Measurements from ENCODE around the gene CELF3. TPM values are rescaled to one million over a fixed set of nuclear protein-coding genes. Genes with fewer than 3 reads are reported as not detected.

CELF3 gene
- polyA plus RNA-seq, 3 donors, result not detected

- no peak for TF ChIP-seq CTCF (IDR thresholded peaks at IDR 0.05)
- 22% methylated on average over 3 of the region's 3 CpGs for WGBS (ENCODE audit: insufficient coverage)
- intact Hi-C loops (cut with micrococcal nuclease), result no loop called here
These were observed 61.2 kb downstream of the CELF3 start for GRCh38 chr1:151655371-151655770.

GRCh38 chr1:151653397-151653796 lies 63.2 kb downstream of the CELF3 start:
- H3K4me1 Mint-ChIP-seq, result peaks cover 46% of the 10 kb centered on the region
- H2AFZ ChIP-seq (ENCODE audit: insufficient read depth, low read depth, low read length, poor library complexity, severe bottlenecking), result peak overlapping the region; percentile 23
- peak; percentile 32 to 78 (median 71) for DNase-seq
- no peak overlapping the region for H3K9ac ChIP-seq (ENCODE audit: insufficient read depth, low read length, poor library complexity, severe bottlenecking)
- peak overlapping the region in 1 of 2 donors; percentile 66 for H3K4me3 Mint-ChIP-seq
- intact Hi-C loops (cut with micrococcal nuclease), result no loop called here
- no peak for TF ChIP-seq CTCF (IDR thresholded peaks at IDR 0.05)
- peaks cover 75% of the 10 kb centered on the region for H3K79me2 ChIP-seq (ENCODE audit: insufficient read depth, low read length)
- H3K27me3 Mint-ChIP-seq (ENCODE audit: low read depth in 3 of 3), result no peaks in the 10 kb centered on the region
- H3K27ac Mint-ChIP-seq, result peak overlapping the region; percentile 90 to 96 (median 94)
- no peaks in the 10 kb centered on the region for H3K27me3 ChIP-seq (ENCODE audit: control insufficient read depth in 2 of 2, insufficient read depth in 2 of 2, low read length in 2 of 2)
- peaks cover 15 to 27% of the 10 kb centered on the region in 2 donors for H3K36me3 ChIP-seq (replicated peaks in 1 of 2; ENCODE audit: control insufficient read depth in 1 of 2, insufficient read depth in 2 of 2, low read length in 2 of 2)
- H3K9me3 Mint-ChIP-seq, result peaks cover 0 to 2% (median 0%) of the 10 kb centered on the region in 7 donors
- H4K20me1 ChIP-seq (ENCODE audit: insufficient read depth, low read length), result no peaks in the 10 kb centered on the region
- H3K27ac ChIP-seq (ENCODE audit: low read depth in 1 of 2, low read length in 2 of 2), result peak overlapping the region; percentile 84 to 86
- H3K4me1 ChIP-seq (ENCODE audit: control insufficient read depth in 1 of 2, insufficient read depth in 2 of 2, low read length in 2 of 2), result peaks cover 41 to 44% of the 10 kb centered on the region in 2 donors
- no CpG with 5 or more reads among the region's 1 CpG for WGBS (ENCODE audit: insufficient coverage)
- H3K9me3 ChIP-seq (replicated peaks in 1 of 2; ENCODE audit: control insufficient read depth in 1 of 2, insufficient read depth in 1 of 2, low read length in 2 of 2), result no peaks in the 10 kb centered on the region
- H3K4me2 ChIP-seq (replicated peaks; ENCODE audit: extremely low read depth, low read length, poor library complexity, severe bottlenecking), result peak overlapping the region; percentile 72
- peaks cover 20 to 49% of the 10 kb centered on the region in 2 donors for H3K36me3 Mint-ChIP-seq
- H3K4me3 ChIP-seq (replicated peaks in 1 of 3; ENCODE audit: low read depth in 2 of 3, low read length in 3 of 3), result peak overlapping the region in 1 of 3 experiments; percentile 57

More at GRCh38 chr1:151655371-151655770, 61.2 kb downstream of the CELF3 start:
- Mint-ChIP-seq H3K36me3 (peaks cover 36 to 53% of the 10 kb centered on the region in 2 donors), H3K27me3 (ENCODE audit: low read depth in 3 of 3) (no peaks in the 10 kb centered on the region), H3K4me3 (peak overlapping the region; percentile 17 to 67), H3K9me3 (peaks cover 0 to 2% (median 0%) of the 10 kb centered on the region in 7 donors), H3K27ac (peak overlapping the region; percentile 72 to 96 (median 93)), H3K4me1 (peaks cover 52% of the 10 kb centered on the region)
- H4K20me1 ChIP-seq (ENCODE audit: insufficient read depth, low read length), result no peaks in the 10 kb centered on the region
- H3K9ac ChIP-seq (ENCODE audit: insufficient read depth, low read length, poor library complexity, severe bottlenecking), result peak overlapping the region; percentile 19
- no peaks in the 10 kb centered on the region for H3K9me3 ChIP-seq (replicated peaks in 1 of 2; ENCODE audit: control insufficient read depth in 1 of 2, insufficient read depth in 1 of 2, low read length in 2 of 2)
- peak; percentile 20 to 54 (median 25) for DNase-seq
- H3K4me1 ChIP-seq (ENCODE audit: control insufficient read depth in 1 of 2, insufficient read depth in 2 of 2, low read length in 2 of 2), result peaks cover 41 to 50% of the 10 kb centered on the region in 2 donors
- H3K4me3 ChIP-seq (replicated peaks in 1 of 3; ENCODE audit: low read depth in 2 of 3, low read length in 3 of 3), result peak overlapping the region in 1 of 3 experiments; percentile 57
- peak overlapping the region in 1 of 2 donors; percentile 84 for H3K27ac ChIP-seq (ENCODE audit: low read depth in 1 of 2, low read length in 2 of 2)
- no peak overlapping the region for H2AFZ ChIP-seq (ENCODE audit: insufficient read depth, low read depth, low read length, poor library complexity, severe bottlenecking)
- peaks cover 74% of the 10 kb centered on the region for H3K79me2 ChIP-seq (ENCODE audit: insufficient read depth, low read length)
- peak overlapping the region; percentile 72 for H3K4me2 ChIP-seq (replicated peaks; ENCODE audit: extremely low read depth, low read length, poor library complexity, severe bottlenecking)
- no peaks in the 10 kb centered on the region for H3K27me3 ChIP-seq (ENCODE audit: control insufficient read depth in 2 of 2, insufficient read depth in 2 of 2, low read length in 2 of 2)
- H3K36me3 ChIP-seq (replicated peaks in 1 of 2; ENCODE audit: control insufficient read depth in 1 of 2, insufficient read depth in 2 of 2, low read length in 2 of 2), result peaks cover 25 to 34% of the 10 kb centered on the region in 2 donors

Small RNA genes lying within 50 kb of the gene (small RNA-seq; reads per million reads assigned to genes)
- gene RNU6-662P (ENCODE audit: insufficient read length, low read depth), result not detected

Other genes starting within 250 kb of the CELF3 start
- gene CGN, start 205.4 kb downstream of the CELF3 start, polyA plus RNA-seq, result not detected
- 1 to 10 TPM; 1.5 to 1.7 (median 1.6) TPM for gene TUFT1, start 176.5 kb downstream of the CELF3 start, polyA plus RNA-seq
- 10 to 100 TPM; 40.1 to 57.1 (median 47.6) TPM for gene SNX27, start 104.8 kb downstream of the CELF3 start, polyA plus RNA-seq
- not detected for gene RIIAD1, start 4.7 kb upstream of the CELF3 start, polyA plus RNA-seq
- gene MRPL9, start 46.7 kb upstream of the CELF3 start, polyA plus RNA-seq, result 10 to 100 TPM; 25.6 to 56.6 (median 56.4) TPM
- gene TDRKH, start 73.7 kb upstream of the CELF3 start, polyA plus RNA-seq, result 1 to 10 TPM in 2 of 3 donors, under 1 TPM in 1; 0.72 to 1.6 (median 1.1) TPM
- gene LINGO4, start 88.6 kb upstream of the CELF3 start, polyA plus RNA-seq, result not detected
- gene RORC, start 115.0 kb upstream of the CELF3 start, polyA plus RNA-seq, result under 1 TPM in 1 of 3 donors, not detected in 2; 0.03 TPM
- gene C2CD4D, start 123.0 kb upstream of the CELF3 start, polyA plus RNA-seq, result not detected
- not detected for gene THEM5, start 136.9 kb upstream of the CELF3 start, polyA plus RNA-seq
- gene THEM4, start 192.7 kb upstream of the CELF3 start, polyA plus RNA-seq, result 1 to 10 TPM; 3.7 to 6.0 (median 4.6) TPM